ENCODE data around the gene HBA1. TPM values are rescaled to one million over a fixed set of nuclear protein-coding genes. Genes with fewer than 3 reads are reported as not detected.

HBA1 gene
- total and polyA plus RNA-seq, 9 of the 15 experiments (the other 6 are each of a cell fraction or from before 2014, with no cell fraction given) = 128 to 2,388 (median 380) TPM

DNA sequence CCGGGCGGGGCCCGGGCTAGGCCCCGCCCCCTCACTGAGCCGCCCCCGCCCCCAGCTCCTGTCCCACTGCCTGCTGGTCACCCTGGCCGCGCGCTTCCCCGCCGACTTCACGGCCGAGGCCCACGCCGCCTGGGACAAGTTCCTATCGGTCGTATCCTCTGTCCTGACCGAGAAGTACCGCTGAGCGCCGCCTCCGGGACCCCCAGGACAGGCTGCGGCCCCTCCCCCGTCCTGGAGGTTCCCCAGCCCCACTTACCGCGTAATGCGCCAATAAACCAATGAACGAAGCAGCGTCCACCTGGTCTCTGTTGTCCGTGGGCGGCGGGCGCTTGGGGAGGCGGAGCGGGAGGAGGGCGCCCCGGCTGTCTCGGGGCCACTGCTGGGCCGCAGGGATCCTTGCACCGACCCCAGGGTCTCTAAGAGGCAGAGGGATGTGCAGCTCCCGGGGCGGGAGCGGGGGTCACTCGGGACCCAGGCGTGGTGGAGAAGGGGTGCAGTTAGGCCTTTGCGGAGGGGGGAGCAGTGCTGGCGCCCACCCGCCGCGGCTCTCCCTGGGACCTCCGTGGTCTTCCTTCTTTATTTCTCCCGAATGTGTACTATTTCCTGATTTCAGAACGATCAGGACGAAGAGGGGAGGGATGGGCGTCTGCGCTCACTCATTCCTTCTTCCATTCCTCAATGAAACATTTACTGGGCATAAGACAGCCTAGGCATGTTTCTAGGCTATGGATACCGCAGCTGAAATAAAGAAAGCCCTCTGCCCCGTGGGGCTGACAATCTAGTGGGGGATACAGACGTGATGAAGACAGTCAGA is 22.1 kb upstream of the HBA1 start (continued):
- TF ChIP-seq, protein P1, sequence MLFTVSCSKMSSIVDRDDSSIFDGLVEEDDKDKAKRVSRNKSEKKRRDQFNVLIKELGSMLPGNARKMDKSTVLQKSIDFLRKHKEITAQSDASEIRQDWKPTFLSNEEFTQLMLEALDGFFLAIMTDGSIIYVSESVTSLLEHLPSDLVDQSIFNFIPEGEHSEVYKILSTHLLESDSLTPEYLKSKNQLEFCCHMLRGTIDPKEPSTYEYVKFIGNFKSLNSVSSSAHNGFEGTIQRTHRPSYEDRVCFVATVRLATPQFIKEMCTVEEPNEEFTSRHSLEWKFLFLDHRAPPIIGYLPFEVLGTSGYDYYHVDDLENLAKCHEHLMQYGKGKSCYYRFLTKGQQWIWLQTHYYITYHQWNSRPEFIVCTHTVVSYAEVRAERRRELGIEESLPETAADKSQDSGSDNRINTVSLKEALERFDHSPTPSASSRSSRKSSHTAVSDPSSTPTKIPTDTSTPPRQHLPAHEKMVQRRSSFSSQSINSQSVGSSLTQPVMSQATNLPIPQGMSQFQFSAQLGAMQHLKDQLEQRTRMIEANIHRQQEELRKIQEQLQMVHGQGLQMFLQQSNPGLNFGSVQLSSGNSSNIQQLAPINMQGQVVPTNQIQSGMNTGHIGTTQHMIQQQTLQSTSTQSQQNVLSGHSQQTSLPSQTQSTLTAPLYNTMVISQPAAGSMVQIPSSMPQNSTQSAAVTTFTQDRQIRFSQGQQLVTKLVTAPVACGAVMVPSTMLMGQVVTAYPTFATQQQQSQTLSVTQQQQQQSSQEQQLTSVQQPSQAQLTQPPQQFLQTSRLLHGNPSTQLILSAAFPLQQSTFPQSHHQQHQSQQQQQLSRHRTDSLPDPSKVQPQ (CRISPR knock-in tag; IDR thresholded peaks at IDR 0.05; ENCODE audit: borderline replicate concordance) = no peak
- TF ChIP-seq ZNF766 (CRISPR knock-in tag; conservative IDR thresholded peaks at IDR 0.05) = no peak
- no peak for TF ChIP-seq EZH2 (IDR thresholded peaks at IDR 0.05; ENCODE audit: borderline replicate concordance, low read depth, low read length)
- no peak for TF ChIP-seq RBM39 (optimal IDR thresholded peaks at IDR 0.05; ENCODE audit: low read depth, low read length)
- TF ChIP-seq NCOA2 (IDR thresholded peaks at IDR 0.05; ENCODE audit: partially characterized antibody in 2 of 2) = no peak
- TF ChIP-seq, protein P2, sequence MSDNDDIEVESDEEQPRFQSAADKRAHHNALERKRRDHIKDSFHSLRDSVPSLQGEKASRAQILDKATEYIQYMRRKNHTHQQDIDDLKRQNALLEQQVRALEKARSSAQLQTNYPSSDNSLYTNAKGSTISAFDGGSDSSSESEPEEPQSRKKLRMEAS (CRISPR knock-in tag; IDR thresholded peaks at IDR 0.05) = peak; percentile 28; the same call in 1 of the 2 replicates
- TF ChIP-seq, protein P3, sequence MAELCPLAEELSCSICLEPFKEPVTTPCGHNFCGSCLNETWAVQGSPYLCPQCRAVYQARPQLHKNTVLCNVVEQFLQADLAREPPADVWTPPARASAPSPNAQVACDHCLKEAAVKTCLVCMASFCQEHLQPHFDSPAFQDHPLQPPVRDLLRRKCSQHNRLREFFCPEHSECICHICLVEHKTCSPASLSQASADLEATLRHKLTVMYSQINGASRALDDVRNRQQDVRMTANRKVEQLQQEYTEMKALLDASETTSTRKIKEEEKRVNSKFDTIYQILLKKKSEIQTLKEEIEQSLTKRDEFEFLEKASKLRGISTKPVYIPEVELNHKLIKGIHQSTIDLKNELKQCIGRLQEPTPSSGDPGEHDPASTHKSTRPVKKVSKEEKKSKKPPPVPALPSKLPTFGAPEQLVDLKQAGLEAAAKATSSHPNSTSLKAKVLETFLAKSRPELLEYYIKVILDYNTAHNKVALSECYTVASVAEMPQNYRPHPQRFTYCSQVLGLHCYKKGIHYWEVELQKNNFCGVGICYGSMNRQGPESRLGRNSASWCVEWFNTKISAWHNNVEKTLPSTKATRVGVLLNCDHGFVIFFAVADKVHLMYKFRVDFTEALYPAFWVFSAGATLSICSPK (IDR thresholded peaks at IDR 0.05; ENCODE audit: borderline replicate concordance) = no peak
- no peak for TF ChIP-seq MYNN (IDR thresholded peaks at IDR 0.05)
- no peak for TF ChIP-seq MYNN (CRISPR knock-in tag; IDR thresholded peaks at IDR 0.05)
- TF ChIP-seq, protein P4, sequence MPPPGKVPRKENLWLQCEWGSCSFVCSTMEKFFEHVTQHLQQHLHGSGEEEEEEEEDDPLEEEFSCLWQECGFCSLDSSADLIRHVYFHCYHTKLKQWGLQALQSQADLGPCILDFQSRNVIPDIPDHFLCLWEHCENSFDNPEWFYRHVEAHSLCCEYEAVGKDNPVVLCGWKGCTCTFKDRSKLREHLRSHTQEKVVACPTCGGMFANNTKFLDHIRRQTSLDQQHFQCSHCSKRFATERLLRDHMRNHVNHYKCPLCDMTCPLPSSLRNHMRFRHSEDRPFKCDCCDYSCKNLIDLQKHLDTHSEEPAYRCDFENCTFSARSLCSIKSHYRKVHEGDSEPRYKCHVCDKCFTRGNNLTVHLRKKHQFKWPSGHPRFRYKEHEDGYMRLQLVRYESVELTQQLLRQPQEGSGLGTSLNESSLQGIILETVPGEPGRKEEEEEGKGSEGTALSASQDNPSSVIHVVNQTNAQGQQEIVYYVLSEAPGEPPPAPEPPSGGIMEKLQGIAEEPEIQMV (tag; conservative IDR thresholded peaks at IDR 0.05; ENCODE audit: low read depth) = no peak
- TF ChIP-seq, protein P5, sequence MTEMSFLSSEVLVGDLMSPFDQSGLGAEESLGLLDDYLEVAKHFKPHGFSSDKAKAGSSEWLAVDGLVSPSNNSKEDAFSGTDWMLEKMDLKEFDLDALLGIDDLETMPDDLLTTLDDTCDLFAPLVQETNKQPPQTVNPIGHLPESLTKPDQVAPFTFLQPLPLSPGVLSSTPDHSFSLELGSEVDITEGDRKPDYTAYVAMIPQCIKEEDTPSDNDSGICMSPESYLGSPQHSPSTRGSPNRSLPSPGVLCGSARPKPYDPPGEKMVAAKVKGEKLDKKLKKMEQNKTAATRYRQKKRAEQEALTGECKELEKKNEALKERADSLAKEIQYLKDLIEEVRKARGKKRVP (CRISPR knock-in tag; IDR thresholded peaks at IDR 0.05) = 0 out of 2 replicates have a peak, but pooled peaks have one; percentile 10
- TF ChIP-seq HDAC3 (IDR thresholded peaks at IDR 0.05; ENCODE audit: borderline replicate concordance, partially characterized antibody) = no peak
- TF ChIP-seq, protein P6, sequence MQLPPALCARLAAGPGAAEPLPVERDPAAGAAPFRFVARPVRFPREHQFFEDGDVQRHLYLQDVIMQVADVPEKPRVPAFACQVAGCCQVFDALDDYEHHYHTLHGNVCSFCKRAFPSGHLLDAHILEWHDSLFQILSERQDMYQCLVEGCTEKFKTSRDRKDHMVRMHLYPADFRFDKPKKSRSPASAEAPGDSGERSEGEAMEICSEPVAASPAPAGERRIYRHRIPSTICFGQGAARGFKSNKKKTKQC (CRISPR knock-in tag; IDR thresholded peaks at IDR 0.05) = no peak
- TF ChIP-seq, protein P7, sequence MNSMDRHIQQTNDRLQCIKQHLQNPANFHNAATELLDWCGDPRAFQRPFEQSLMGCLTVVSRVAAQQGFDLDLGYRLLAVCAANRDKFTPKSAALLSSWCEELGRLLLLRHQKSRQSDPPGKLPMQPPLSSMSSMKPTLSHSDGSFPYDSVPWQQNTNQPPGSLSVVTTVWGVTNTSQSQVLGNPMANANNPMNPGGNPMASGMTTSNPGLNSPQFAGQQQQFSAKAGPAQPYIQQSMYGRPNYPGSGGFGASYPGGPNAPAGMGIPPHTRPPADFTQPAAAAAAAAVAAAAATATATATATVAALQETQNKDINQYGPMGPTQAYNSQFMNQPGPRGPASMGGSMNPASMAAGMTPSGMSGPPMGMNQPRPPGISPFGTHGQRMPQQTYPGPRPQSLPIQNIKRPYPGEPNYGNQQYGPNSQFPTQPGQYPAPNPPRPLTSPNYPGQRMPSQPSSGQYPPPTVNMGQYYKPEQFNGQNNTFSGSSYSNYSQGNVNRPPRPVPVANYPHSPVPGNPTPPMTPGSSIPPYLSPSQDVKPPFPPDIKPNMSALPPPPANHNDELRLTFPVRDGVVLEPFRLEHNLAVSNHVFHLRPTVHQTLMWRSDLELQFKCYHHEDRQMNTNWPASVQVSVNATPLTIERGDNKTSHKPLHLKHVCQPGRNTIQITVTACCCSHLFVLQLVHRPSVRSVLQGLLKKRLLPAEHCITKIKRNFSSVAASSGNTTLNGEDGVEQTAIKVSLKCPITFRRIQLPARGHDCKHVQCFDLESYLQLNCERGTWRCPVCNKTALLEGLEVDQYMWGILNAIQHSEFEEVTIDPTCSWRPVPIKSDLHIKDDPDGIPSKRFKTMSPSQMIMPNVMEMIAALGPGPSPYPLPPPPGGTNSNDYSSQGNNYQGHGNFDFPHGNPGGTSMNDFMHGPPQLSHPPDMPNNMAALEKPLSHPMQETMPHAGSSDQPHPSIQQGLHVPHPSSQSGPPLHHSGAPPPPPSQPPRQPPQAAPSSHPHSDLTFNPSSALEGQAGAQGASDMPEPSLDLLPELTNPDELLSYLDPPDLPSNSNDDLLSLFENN (IDR thresholded peaks at IDR 0.05; ENCODE audit: low read depth in 2 of 2, low read length in 2 of 2) = no peak
